ENCODE measurements around the gene PPP1R12C. TPM values are rescaled to one million over a fixed set of nuclear protein-coding genes. Genes with fewer than 3 reads are reported as not detected.

PPP1R12C gene
- total RNA-seq, 1 experiment from 2014 or later, result 77.4 TPM

Other genes with a start within 250 kb of the PPP1R12C start
- not detected in 2 replicates for gene FCAR, start 243.4 kb downstream of the PPP1R12C start, total RNA-seq (2014; rRNA removed; shearing (Covaris generic))
- gene NCR1, start 211.5 kb downstream of the PPP1R12C start, total RNA-seq (2014; rRNA removed; shearing (Covaris generic)), result not detected in 2 replicates
- not detected in 2 replicates for gene NLRP7, start 170.1 kb downstream of the PPP1R12C start, total RNA-seq (2014; rRNA removed; shearing (Covaris generic))
- not detected in 2 replicates for gene NLRP2, start 151.3 kb downstream of the PPP1R12C start, total RNA-seq (2014; rRNA removed; shearing (Covaris generic))
- gene GP6, start 79.4 kb downstream of the PPP1R12C start, total RNA-seq (2014; rRNA removed; shearing (Covaris generic)), result not detected in 2 replicates
- gene RDH13, start 54.5 kb downstream of the PPP1R12C start, total RNA-seq (2014; rRNA removed; shearing (Covaris generic)), result 31.4 and 38.9 TPM in 2 replicates
- 9.7 and 11.7 TPM in 2 replicates for gene EPS8L1, start 41.8 kb downstream of the PPP1R12C start, total RNA-seq (2014; rRNA removed; shearing (Covaris generic))
- 423 and 463 TPM in 2 replicates for gene TNNT1, start 31.6 kb upstream of the PPP1R12C start, total RNA-seq (2014; rRNA removed; shearing (Covaris generic))
- gene TNNI3, start 40.1 kb upstream of the PPP1R12C start, total RNA-seq (2014; rRNA removed; shearing (Covaris generic)), result 13.5 and 25.2 TPM in 2 replicates
- gene DNAAF3, start 49.0 kb upstream of the PPP1R12C start, total RNA-seq (2014; rRNA removed; shearing (Covaris generic)), result 25.2 and 37.7 TPM in 2 replicates
- 0.85 and 1.2 TPM in 2 replicates for gene SYT5, start 62.7 kb upstream of the PPP1R12C start, total RNA-seq (2014; rRNA removed; shearing (Covaris generic))
- 5.2 and 20.7 TPM in 2 replicates for gene PTPRH, start 91.9 kb upstream of the PPP1R12C start, total RNA-seq (2014; rRNA removed; shearing (Covaris generic))
- 0.62 and 1.5 TPM in 2 replicates for gene TMEM86B, start 111.1 kb upstream of the PPP1R12C start, total RNA-seq (2014; rRNA removed; shearing (Covaris generic))
- 104 and 109 TPM in 2 replicates for gene PPP6R1, start 141.4 kb upstream of the PPP1R12C start, total RNA-seq (2014; rRNA removed; shearing (Covaris generic))
- gene HSPBP1, start 162.5 kb upstream of the PPP1R12C start, total RNA-seq (2014; rRNA removed; shearing (Covaris generic)), result 74.4 and 89.1 TPM in 2 replicates
- 8.9 and 18.3 TPM in 2 replicates for gene BRSK1, start 166.4 kb upstream of the PPP1R12C start, total RNA-seq (2014; rRNA removed; shearing (Covaris generic))
- gene TMEM150B, start 207.7 kb upstream of the PPP1R12C start, total RNA-seq (2014; rRNA removed; shearing (Covaris generic)), result 1.9 TPM in 1 of 2 replicates, not detected in the other
- 17.7 and 20.8 TPM in 2 replicates for gene KMT5C, start 222.2 kb upstream of the PPP1R12C start, total RNA-seq (2014; rRNA removed; shearing (Covaris generic))
- 5.8 TPM in 2 replicates for gene COX6B2, start 237.1 kb upstream of the PPP1R12C start, total RNA-seq (2014; rRNA removed; shearing (Covaris generic))
- not detected in 2 replicates for gene GARIN5B, start 245.6 kb upstream of the PPP1R12C start, total RNA-seq (2014; rRNA removed; shearing (Covaris generic))

All from G401 (cell line).